ENCODE data around the gene EIPR1.

Gene EIPR1

GRCh38 chr2:3146772-3147650 is 230.6 kb downstream of the EIPR1 start:
- DNase-seq (ENCODE audit: low spot score): no peak

- no peak for DNase-seq (ENCODE audit: low spot score)
Observed at GRCh38 chr2:3146175-3146574, 231.4 kb downstream of the EIPR1 start.

GRCh38 chr2:3145471-3146021 is 232.1 kb downstream of the EIPR1 start:
- DNase-seq (ENCODE audit: low spot score): no peak

GRCh38 chr2:3144856-3145255 is 232.8 kb downstream of the EIPR1 start:
- DNase-seq (ENCODE audit: low spot score): no peak

- no peak for DNase-seq (ENCODE audit: low spot score)
Observed at GRCh38 chr2:3143602-3144001, 234.0 kb downstream of the EIPR1 start.

- no peak for DNase-seq (ENCODE audit: low spot score)
Observed at GRCh38 chr2:3142961-3143571, 234.6 kb downstream of the EIPR1 start.

- no peak for DNase-seq (ENCODE audit: low spot score)
Observed at GRCh38 chr2:3142210-3142609, 235.4 kb downstream of the EIPR1 start.

- no peak for DNase-seq (ENCODE audit: low spot score)
Observed at GRCh38 chr2:3141696-3142095, 235.9 kb downstream of the EIPR1 start.

GRCh38 chr2:3139906-3140305 is 237.7 kb downstream of the EIPR1 start:
- DNase-seq (ENCODE audit: low spot score): no peak
